Astrocyte (in vitro differentiated cells and primary cell): ENCODE data around the gene TROAP. TPM values are rescaled to one million over a fixed set of nuclear protein-coding genes. Genes with fewer than 3 reads are reported as not detected.
"Not testable (repeated sequence)": the region's sequence is repeated elsewhere in the genome, so short reads cannot be mapped to it uniquely, and the experiment has no call there.

ENCODE experiments used
- DNase-seq: peaks from one replicate; pipeline ENCODE4 v3.0.0-alpha.2; 2010; ENCODE audit warnings: low read depth
- FAIRE-seq: peaks from 2 replicates; lab custom pipeline; 2011; peaks lifted over from hg19 to GRCh38; lab: Jason Lieb, UNC
- H2AFZ ChIP-seq: 2 replicates; pipeline ENCODE4 v1.6.0; 2012; ENCODE audit warnings: low read depth, low read length, inconsistent platforms
- H3K27ac ChIP-seq: 2 replicates; pipeline ENCODE4 v1.5.1; 2011; ENCODE audit warnings: low read depth, low read length, inconsistent platforms
- H3K27me3 ChIP-seq: 2 replicates; pipeline ENCODE4 v1.6.0; 2011; ENCODE audit warnings: low read length, inconsistent platforms; ENCODE audit not compliant: insufficient read depth
- H3K36me3 ChIP-seq: 2 replicates; pipeline ENCODE4 v1.5.1; 2011; ENCODE audit warnings: low read length, inconsistent platforms; ENCODE audit not compliant: insufficient read depth
- H3K4me1 ChIP-seq: 2 replicates; pipeline ENCODE4 v1.5.1; 2011; ENCODE audit warnings: low read length, inconsistent platforms; ENCODE audit not compliant: insufficient read depth
- H3K4me2 ChIP-seq: 2 replicates; pipeline ENCODE4 v1.6.0; 2012; ENCODE audit warnings: low read length, inconsistent platforms
- H3K4me3 ChIP-seq: 2 replicates; pipeline ENCODE4 v1.5.1; 2011; ENCODE audit warnings: low read depth, mild to moderate bottlenecking, low read length, inconsistent platforms; ENCODE audit not compliant: insufficient read depth
- H3K79me2 ChIP-seq: 2 replicates; pipeline ENCODE4 v1.6.0; 2012; ENCODE audit warnings: mild to moderate bottlenecking, low read length, inconsistent platforms; ENCODE audit not compliant: insufficient read depth
- H3K9ac ChIP-seq: 2 replicates; pipeline ENCODE4 v1.6.0; 2012; ENCODE audit warnings: mild to moderate bottlenecking, low read length, inconsistent platforms
- H3K9me3 ChIP-seq: 2 replicates; pipeline ENCODE4 v1.5.1; 2012; ENCODE audit warnings: low read depth, mild to moderate bottlenecking, low read length, inconsistent platforms; ENCODE audit not compliant: insufficient read depth
- H4K20me1 ChIP-seq: 2 replicates; pipeline ENCODE4 v1.6.0; 2012; ENCODE audit warnings: low read length, inconsistent platforms; ENCODE audit not compliant: insufficient read depth
- H3K27ac Mint-ChIP-seq: one replicate; pipeline ENCODE4 v1.8.0; 2021; ENCODE audit warnings: mild to moderate bottlenecking, mixed read lengths; ENCODE audit not compliant: unreplicated experiment
- H3K27me3 Mint-ChIP-seq: one replicate; pipeline ENCODE4 v1.8.0; 2021; ENCODE audit warnings: low read depth, mixed read lengths; ENCODE audit not compliant: unreplicated experiment
- H3K36me3 Mint-ChIP-seq: one replicate; pipeline ENCODE4 v1.8.0; 2021; ENCODE audit warnings: low read depth, mixed read lengths; ENCODE audit not compliant: unreplicated experiment
- H3K4me1 Mint-ChIP-seq: one replicate; pipeline ENCODE4 v1.8.0; 2021; ENCODE audit warnings: low read depth, mixed read lengths; ENCODE audit not compliant: unreplicated experiment
- H3K4me3 Mint-ChIP-seq: one replicate; pipeline ENCODE4 v1.8.0; 2021; ENCODE audit warnings: mild to moderate bottlenecking, moderate library complexity, mixed read lengths; ENCODE audit not compliant: unreplicated experiment
- H3K9me3 Mint-ChIP-seq: one replicate; pipeline ENCODE4 v1.8.0; 2021; ENCODE audit warnings: mild to moderate bottlenecking, mixed read lengths; ENCODE audit not compliant: unreplicated experiment
- EZH2 ChIP-seq: IDR thresholded peaks from 2 replicates; pipeline ENCODE4 v1.6.1; 2012; ENCODE audit warnings: mild to moderate bottlenecking, low read length, inconsistent platforms; ENCODE audit not compliant: insufficient read depth
- total RNA-seq: library from RNA; stranded (reverse); gene quantifications from 2 replicates; pipeline ENCODE4 v1.2.1, GENCODE V29; 2021
- TF ChIP-seq, protein P1 (sequence below): IDR thresholded peaks from 2 replicates; pipeline ENCODE4 v1.5.1; 2011; ENCODE audit warnings: low read depth, mild to moderate bottlenecking, inconsistent platforms, low read length, moderate library complexity; ENCODE audit not compliant: insufficient read depth

TROAP gene
- total RNA-seq, 1 donor from 2014 or later: 2.7 TPM

DNA sequence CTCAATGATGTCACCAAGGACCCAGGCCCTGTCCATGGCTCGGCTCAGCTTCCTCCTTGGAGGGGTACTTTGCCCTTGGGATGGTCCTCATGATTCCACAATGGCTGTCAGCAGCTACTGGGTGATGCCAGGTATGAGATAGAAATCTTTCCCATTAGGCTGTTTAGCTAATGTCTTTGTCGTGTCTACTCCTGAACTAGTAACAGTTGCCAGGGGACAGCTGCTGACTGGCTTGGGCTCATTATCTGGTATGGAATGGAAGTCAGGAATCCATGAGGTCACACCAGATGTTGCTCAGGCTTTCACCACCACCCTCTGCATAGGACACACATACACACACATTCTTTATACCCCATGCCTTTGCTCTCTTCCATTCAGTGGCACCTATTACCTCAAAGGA, 18.9 kb upstream of the TROAP start:
- TF ChIP-seq, protein P1, sequence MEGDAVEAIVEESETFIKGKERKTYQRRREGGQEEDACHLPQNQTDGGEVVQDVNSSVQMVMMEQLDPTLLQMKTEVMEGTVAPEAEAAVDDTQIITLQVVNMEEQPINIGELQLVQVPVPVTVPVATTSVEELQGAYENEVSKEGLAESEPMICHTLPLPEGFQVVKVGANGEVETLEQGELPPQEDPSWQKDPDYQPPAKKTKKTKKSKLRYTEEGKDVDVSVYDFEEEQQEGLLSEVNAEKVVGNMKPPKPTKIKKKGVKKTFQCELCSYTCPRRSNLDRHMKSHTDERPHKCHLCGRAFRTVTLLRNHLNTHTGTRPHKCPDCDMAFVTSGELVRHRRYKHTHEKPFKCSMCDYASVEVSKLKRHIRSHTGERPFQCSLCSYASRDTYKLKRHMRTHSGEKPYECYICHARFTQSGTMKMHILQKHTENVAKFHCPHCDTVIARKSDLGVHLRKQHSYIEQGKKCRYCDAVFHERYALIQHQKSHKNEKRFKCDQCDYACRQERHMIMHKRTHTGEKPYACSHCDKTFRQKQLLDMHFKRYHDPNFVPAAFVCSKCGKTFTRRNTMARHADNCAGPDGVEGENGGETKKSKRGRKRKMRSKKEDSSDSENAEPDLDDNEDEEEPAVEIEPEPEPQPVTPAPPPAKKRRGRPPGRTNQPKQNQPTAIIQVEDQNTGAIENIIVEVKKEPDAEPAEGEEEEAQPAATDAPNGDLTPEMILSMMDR: no peak
- no peak for TF ChIP-seq EZH2
- peaks cover 33% of the 10 kb centered on the region for H3K27me3 ChIP-seq
- H3K27ac Mint-ChIP-seq: peak overlapping the region; percentile 80
- H3K4me2 ChIP-seq: no peak overlapping the region
- no peaks in the 10 kb centered on the region for H3K9me3 Mint-ChIP-seq
- H3K36me3 ChIP-seq: no peaks in the 10 kb centered on the region
- peak; percentile 35 for DNase-seq
- H3K4me1 ChIP-seq: no peaks in the 10 kb centered on the region
- FAIRE-seq: no peak
- no peak overlapping the region for H3K4me3 Mint-ChIP-seq
- H2AFZ ChIP-seq: no peak overlapping the region
- H3K27me3 Mint-ChIP-seq: peaks cover 35% of the 10 kb centered on the region
- H3K4me1 Mint-ChIP-seq: peaks cover 2% of the 10 kb centered on the region
- no peaks in the 10 kb centered on the region for H3K79me2 ChIP-seq
- H3K36me3 Mint-ChIP-seq: no peaks in the 10 kb centered on the region
- no peak overlapping the region for H3K9ac ChIP-seq
- no peak overlapping the region for H3K27ac ChIP-seq
- no peaks in the 10 kb centered on the region for H4K20me1 ChIP-seq
- no peaks in the 10 kb centered on the region for H3K9me3 ChIP-seq
- no peak overlapping the region for H3K4me3 ChIP-seq

DNA sequence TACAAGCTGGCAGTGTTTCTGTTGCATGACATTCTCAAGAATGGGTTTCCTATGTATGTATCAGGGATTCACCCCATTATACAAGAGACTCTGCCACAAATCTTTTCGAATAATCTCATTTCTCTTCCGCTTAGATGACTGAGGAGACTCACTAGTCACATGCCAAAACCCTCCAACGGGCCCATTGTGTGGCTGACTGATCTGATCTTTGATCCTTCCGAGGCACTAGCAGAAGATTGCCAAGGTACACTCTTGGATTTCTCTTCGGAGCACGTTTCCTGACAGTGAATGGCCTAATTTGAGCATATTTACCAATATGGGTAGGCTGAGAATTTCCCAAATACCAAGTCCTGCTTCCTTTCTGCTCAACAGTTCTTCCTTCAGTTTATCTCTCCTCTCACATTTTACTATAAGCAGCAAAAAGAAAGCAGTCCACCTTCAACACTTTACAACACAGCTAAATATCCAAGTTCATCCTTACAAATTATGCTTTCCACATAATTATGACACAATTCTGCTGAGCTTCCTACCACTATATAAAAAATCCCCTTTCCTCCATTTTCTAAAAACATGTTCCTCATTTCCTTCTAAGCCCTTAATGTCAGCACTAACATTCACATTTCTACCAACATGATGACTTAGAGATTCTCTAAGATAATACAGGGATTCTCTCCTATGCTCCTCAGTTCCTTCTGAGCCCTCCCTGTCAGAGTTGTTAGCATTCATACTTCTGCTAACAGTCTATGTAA, 17.1 kb upstream of the TROAP start:
- H3K4me1 Mint-ChIP-seq: peaks cover 2% of the 10 kb centered on the region
- H3K27me3 Mint-ChIP-seq: peaks cover 34% of the 10 kb centered on the region
- Histone ChIP-seq H4K20me1 (no peaks in the 10 kb centered on the region), H3K27me3 (peaks cover 36% of the 10 kb centered on the region), H3K4me3 (no peak overlapping the region), H3K4me2 (no peak overlapping the region), H3K9ac (no peak overlapping the region), H2AFZ (no peak overlapping the region), H3K9me3 (no peaks in the 10 kb centered on the region), H3K27ac (no peak overlapping the region), H3K4me1 (no peaks in the 10 kb centered on the region), H3K79me2 (no peaks in the 10 kb centered on the region), H3K36me3 (no peaks in the 10 kb centered on the region)
- DNase-seq (no peak), FAIRE-seq (no peak)
- H3K36me3 Mint-ChIP-seq: no peaks in the 10 kb centered on the region
- TF ChIP-seq EZH2: no peak
- TF ChIP-seq, protein P1: no peak
- no peak overlapping the region for H3K4me3 Mint-ChIP-seq
- no peak overlapping the region for H3K27ac Mint-ChIP-seq
- no peaks in the 10 kb centered on the region for H3K9me3 Mint-ChIP-seq

- Mint-ChIP-seq H3K36me3 (no peaks in the 10 kb centered on the region), H3K4me1 (peaks cover 1% of the 10 kb centered on the region), H3K9me3 (no peaks in the 10 kb centered on the region), H3K27me3 (peaks cover 27% of the 10 kb centered on the region), H3K27ac (no peak overlapping the region), H3K4me3 (no peak overlapping the region)
- Histone ChIP-seq H3K4me2 (no peak overlapping the region), H3K36me3 (no peaks in the 10 kb centered on the region), H3K9me3 (no peaks in the 10 kb centered on the region), H3K4me1 (no peaks in the 10 kb centered on the region), H3K9ac (no peak overlapping the region), H2AFZ (no peak overlapping the region), H3K27ac (no peak overlapping the region), H3K4me3 (no peak overlapping the region), H3K79me2 (no peaks in the 10 kb centered on the region), H4K20me1 (no peaks in the 10 kb centered on the region), H3K27me3 (peaks cover 22% of the 10 kb centered on the region)
- DNase-seq (no peak), FAIRE-seq (no peak)
- TF ChIP-seq, protein P1: no peak
- TF ChIP-seq EZH2: no peak
Measured at GRCh38 chr12:49309386-49309785, 13.7 kb upstream of the TROAP start.

DNA sequence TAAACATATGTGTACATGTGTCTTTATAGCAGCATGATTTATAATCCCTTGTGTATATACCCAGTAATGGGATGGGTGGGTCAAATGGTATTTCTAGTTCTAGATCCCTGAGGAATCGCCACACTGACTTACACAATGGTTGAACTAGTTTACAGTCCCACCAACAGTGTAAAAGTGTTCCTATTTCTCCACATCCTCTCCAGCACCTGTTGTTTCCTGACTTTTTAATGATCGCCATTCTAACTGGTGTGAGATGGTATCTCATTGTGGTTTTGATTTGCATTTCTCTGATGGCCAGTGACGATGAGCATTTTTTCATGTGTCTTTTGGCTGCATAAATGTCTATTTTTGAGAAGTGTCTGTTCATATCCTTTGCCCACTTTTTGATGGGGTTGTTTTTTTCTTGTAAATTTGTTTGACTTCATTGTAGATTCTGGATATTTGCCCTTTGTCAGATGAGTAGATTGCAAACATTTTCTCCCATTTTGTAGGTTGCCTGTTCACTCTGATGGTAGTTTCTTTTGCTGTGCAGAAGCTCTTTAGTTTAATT, 12.5 kb upstream of the TROAP start:
- H3K9me3 Mint-ChIP-seq, H3K9me3 ChIP-seq, H3K27ac Mint-ChIP-seq, H3K4me2 ChIP-seq, H2AFZ ChIP-seq, H3K79me2 ChIP-seq, H3K27ac ChIP-seq, FAIRE-seq, H3K9ac ChIP-seq, H3K4me3 ChIP-seq, H3K4me3 Mint-ChIP-seq, H4K20me1 ChIP-seq, H3K4me1 Mint-ChIP-seq, H3K36me3 ChIP-seq, H3K36me3 Mint-ChIP-seq, DNase-seq, H3K4me1 ChIP-seq: not testable (repeated sequence)
- peaks cover 21% of the 10 kb centered on the region for H3K27me3 ChIP-seq
- H3K27me3 Mint-ChIP-seq: peaks cover 25% of the 10 kb centered on the region
